ENCODE results near the gene ORM1. TPM values are rescaled to one million over a fixed set of nuclear protein-coding genes. Genes with fewer than 3 reads are reported as not detected.
"Not testable (repeated sequence)": the region's sequence is repeated elsewhere in the genome, so short reads cannot be mapped to it uniquely, and the experiment has no call there.

Gene ORM1
- polyA plus RNA-seq, 3 donors, result 2.2 to 4.9 (median 2.8) TPM

DNA sequence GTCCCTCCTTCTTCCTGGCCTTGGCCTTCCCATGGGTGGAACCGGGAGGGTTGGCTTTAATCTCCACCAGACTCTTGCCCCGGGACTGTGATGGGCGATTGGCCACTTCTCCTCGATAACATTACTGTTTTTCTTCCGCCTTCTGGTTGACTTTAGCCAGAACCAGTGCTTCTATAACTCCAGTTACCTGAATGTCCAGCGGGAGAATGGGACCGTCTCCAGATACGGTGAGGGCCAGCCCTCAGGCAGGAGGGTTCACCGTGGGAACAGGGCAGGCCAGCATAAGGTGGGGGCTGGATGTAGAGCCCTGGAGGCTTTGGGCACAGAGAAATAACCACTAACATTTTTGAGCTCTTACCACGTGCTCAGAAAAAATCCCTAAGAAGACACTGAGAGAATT is 7.7 kb downstream of the ORM1 start:
- no peak for DNase-seq
- 83% methylated on average over 4 of the region's 10 CpGs for WGBS (ENCODE audit: insufficient coverage)

DNA sequence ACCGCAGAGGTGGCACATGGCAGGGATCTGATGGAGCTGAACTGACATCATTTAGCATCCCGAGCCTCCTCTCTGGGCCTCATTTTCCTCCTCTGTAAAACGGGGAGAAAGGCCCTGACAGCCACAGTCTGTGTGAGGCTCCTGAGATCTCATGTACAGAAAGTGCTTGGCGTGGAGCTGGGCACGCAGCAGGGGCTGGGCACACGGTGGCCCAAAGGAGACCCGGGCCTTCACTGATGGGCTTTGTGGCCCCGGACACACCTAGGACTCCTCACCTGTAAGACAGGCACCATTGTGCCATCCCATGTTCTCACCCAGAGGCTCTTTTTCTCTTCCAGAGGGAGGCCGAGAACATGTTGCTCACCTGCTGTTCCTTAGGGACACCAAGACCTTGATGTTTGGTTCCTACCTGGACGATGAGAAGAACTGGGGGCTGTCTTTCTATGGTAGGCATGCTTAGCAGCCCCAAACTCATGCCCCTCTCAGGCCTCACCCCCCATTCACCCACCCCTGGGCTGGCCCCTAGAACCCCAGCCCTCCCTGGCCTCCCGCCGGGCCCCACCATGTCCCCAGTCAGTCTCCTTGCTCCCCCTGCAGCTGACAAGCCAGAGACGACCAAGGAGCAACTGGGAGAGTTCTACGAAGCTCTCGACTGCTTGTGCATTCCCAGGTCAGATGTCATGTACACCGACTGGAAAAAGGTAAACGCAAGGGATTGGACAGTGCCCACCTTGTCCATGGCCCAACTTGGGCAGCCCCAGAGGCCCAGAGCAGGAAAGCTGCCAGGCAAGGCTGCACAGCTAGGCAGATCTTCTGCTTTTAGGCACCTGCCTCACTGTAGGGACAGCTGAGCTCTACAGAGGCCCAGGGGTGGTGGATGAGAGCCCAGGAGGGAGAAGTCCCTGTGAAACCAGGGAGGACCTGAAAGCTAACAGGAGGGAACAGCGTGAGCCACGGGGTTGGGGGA is 8.6 kb downstream of the ORM1 start:
- peaks cover 27% of the 10 kb centered on the region for H4K20me1 ChIP-seq (ENCODE audit: insufficient read depth, low read length)

More for the DNA sequence above, 7.7 kb downstream of the ORM1 start:
- H3K27ac ChIP-seq (ENCODE audit: low read depth in 1 of 2, low read length in 2 of 2), result no peak overlapping the region
- peaks cover 11 to 18% of the 10 kb centered on the region in 2 donors for H3K9me3 ChIP-seq (replicated peaks in 1 of 2; ENCODE audit: control insufficient read depth in 1 of 2, insufficient read depth in 1 of 2, low read length in 2 of 2)
- peaks cover 0 to 6% (median 3%) of the 10 kb centered on the region in 3 donors for H3K27me3 Mint-ChIP-seq (ENCODE audit: low read depth in 3 of 3)
- H2AFZ ChIP-seq (ENCODE audit: insufficient read depth, low read depth, low read length, poor library complexity, severe bottlenecking), result no peak overlapping the region
- H3K4me2 ChIP-seq (replicated peaks; ENCODE audit: extremely low read depth, low read length, poor library complexity, severe bottlenecking), result no peak overlapping the region
- intact Hi-C loops (cut with micrococcal nuclease), result no loop called here
- no peak overlapping the region for H3K4me3 ChIP-seq (replicated peaks in 1 of 3; ENCODE audit: low read depth in 2 of 3, low read length in 3 of 3)
- no peaks in the 10 kb centered on the region for H3K27me3 ChIP-seq (ENCODE audit: control insufficient read depth in 2 of 2, insufficient read depth in 2 of 2, low read length in 2 of 2)
- peaks cover 3% of the 10 kb centered on the region for H3K4me1 Mint-ChIP-seq
- H3K4me3 Mint-ChIP-seq, result no peak overlapping the region
- H3K36me3 Mint-ChIP-seq, result peaks cover 11 to 15% of the 10 kb centered on the region in 2 donors
- H3K27ac Mint-ChIP-seq, result no peak overlapping the region
- peaks cover 9 to 13% (median 10%) of the 10 kb centered on the region in 7 donors for H3K9me3 Mint-ChIP-seq
- H3K36me3 ChIP-seq (replicated peaks in 1 of 2; ENCODE audit: control insufficient read depth in 1 of 2, insufficient read depth in 2 of 2, low read length in 2 of 2), result peaks cover 15 to 20% of the 10 kb centered on the region in 2 donors
- TF ChIP-seq, protein P1, sequence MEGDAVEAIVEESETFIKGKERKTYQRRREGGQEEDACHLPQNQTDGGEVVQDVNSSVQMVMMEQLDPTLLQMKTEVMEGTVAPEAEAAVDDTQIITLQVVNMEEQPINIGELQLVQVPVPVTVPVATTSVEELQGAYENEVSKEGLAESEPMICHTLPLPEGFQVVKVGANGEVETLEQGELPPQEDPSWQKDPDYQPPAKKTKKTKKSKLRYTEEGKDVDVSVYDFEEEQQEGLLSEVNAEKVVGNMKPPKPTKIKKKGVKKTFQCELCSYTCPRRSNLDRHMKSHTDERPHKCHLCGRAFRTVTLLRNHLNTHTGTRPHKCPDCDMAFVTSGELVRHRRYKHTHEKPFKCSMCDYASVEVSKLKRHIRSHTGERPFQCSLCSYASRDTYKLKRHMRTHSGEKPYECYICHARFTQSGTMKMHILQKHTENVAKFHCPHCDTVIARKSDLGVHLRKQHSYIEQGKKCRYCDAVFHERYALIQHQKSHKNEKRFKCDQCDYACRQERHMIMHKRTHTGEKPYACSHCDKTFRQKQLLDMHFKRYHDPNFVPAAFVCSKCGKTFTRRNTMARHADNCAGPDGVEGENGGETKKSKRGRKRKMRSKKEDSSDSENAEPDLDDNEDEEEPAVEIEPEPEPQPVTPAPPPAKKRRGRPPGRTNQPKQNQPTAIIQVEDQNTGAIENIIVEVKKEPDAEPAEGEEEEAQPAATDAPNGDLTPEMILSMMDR (IDR thresholded peaks at IDR 0.05), result no peak
- no peaks in the 10 kb centered on the region for H3K4me1 ChIP-seq (ENCODE audit: control insufficient read depth in 1 of 2, insufficient read depth in 2 of 2, low read length in 2 of 2)
- H4K20me1 ChIP-seq (ENCODE audit: insufficient read depth, low read length), result peaks cover 18% of the 10 kb centered on the region
- no peaks in the 10 kb centered on the region for H3K79me2 ChIP-seq (ENCODE audit: insufficient read depth, low read length)
- no peak overlapping the region for H3K9ac ChIP-seq (ENCODE audit: insufficient read depth, low read length, poor library complexity, severe bottlenecking)

GRCh38 chr9:114332474-114333040 is 9.7 kb downstream of the ORM1 start:
- Mint-ChIP-seq H3K36me3 (peaks cover 29 to 34% of the 10 kb centered on the region in 2 donors), H3K27ac (peak overlapping the region in 1 of 7 donors; percentile 79), H3K9me3 (peaks cover 10 to 16% (median 12%) of the 10 kb centered on the region in 7 donors)
- H3K4me3 Mint-ChIP-seq; intact Hi-C loops (cut with micrococcal nuclease); H3K27me3 ChIP-seq (ENCODE audit: control insufficient read depth in 2 of 2, insufficient read depth in 2 of 2, low read length in 2 of 2); H3K27ac ChIP-seq (ENCODE audit: low read depth in 1 of 2, low read length in 2 of 2); H3K4me3 ChIP-seq (replicated peaks in 1 of 3; ENCODE audit: low read depth in 2 of 3, low read length in 3 of 3); H3K9ac ChIP-seq (ENCODE audit: insufficient read depth, low read length, poor library complexity, severe bottlenecking); H3K4me2 ChIP-seq (replicated peaks; ENCODE audit: extremely low read depth, low read length, poor library complexity, severe bottlenecking); DNase-seq; H3K27me3 Mint-ChIP-seq (ENCODE audit: low read depth in 3 of 3); H3K4me1 ChIP-seq (ENCODE audit: control insufficient read depth in 1 of 2, insufficient read depth in 2 of 2, low read length in 2 of 2); H2AFZ ChIP-seq (ENCODE audit: insufficient read depth, low read depth, low read length, poor library complexity, severe bottlenecking); H3K4me1 Mint-ChIP-seq; H3K79me2 ChIP-seq (ENCODE audit: insufficient read depth, low read length): not testable (repeated sequence)
- H3K9me3 ChIP-seq (replicated peaks in 1 of 2; ENCODE audit: control insufficient read depth in 1 of 2, insufficient read depth in 1 of 2, low read length in 2 of 2), result peaks cover 11 to 16% of the 10 kb centered on the region in 2 donors
- H4K20me1 ChIP-seq (ENCODE audit: insufficient read depth, low read length), result peaks cover 36% of the 10 kb centered on the region
- peaks cover 34 to 38% of the 10 kb centered on the region in 2 donors for H3K36me3 ChIP-seq (replicated peaks in 1 of 2; ENCODE audit: control insufficient read depth in 1 of 2, insufficient read depth in 2 of 2, low read length in 2 of 2)
- WGBS (ENCODE audit: insufficient coverage), result no CpG with 5 or more reads among the region's 4 CpGs

More for the DNA sequence above, 8.6 kb downstream of the ORM1 start:
- H3K27me3 Mint-ChIP-seq (ENCODE audit: low read depth in 3 of 3); DNase-seq; H3K9ac ChIP-seq (ENCODE audit: insufficient read depth, low read length, poor library complexity, severe bottlenecking); H3K4me2 ChIP-seq (replicated peaks; ENCODE audit: extremely low read depth, low read length, poor library complexity, severe bottlenecking); H3K79me2 ChIP-seq (ENCODE audit: insufficient read depth, low read length); H3K27me3 ChIP-seq (ENCODE audit: control insufficient read depth in 2 of 2, insufficient read depth in 2 of 2, low read length in 2 of 2); H3K4me1 Mint-ChIP-seq; intact Hi-C loops (cut with micrococcal nuclease); H3K4me3 ChIP-seq (replicated peaks in 1 of 3; ENCODE audit: low read depth in 2 of 3, low read length in 3 of 3); H3K27ac Mint-ChIP-seq; H2AFZ ChIP-seq (ENCODE audit: insufficient read depth, low read depth, low read length, poor library complexity, severe bottlenecking); H3K27ac ChIP-seq (ENCODE audit: low read depth in 1 of 2, low read length in 2 of 2); H3K4me3 Mint-ChIP-seq; H3K4me1 ChIP-seq (ENCODE audit: control insufficient read depth in 1 of 2, insufficient read depth in 2 of 2, low read length in 2 of 2): not testable (repeated sequence)
- Histone ChIP-seq H3K9me3 (replicated peaks in 1 of 2; ENCODE audit: control insufficient read depth in 1 of 2, insufficient read depth in 1 of 2, low read length in 2 of 2) (peaks cover 11 to 18% of the 10 kb centered on the region in 2 donors), H3K36me3 (replicated peaks in 1 of 2; ENCODE audit: control insufficient read depth in 1 of 2, insufficient read depth in 2 of 2, low read length in 2 of 2) (peaks cover 24 to 28% of the 10 kb centered on the region in 2 donors)
- H3K9me3 Mint-ChIP-seq, result peaks cover 10 to 16% (median 12%) of the 10 kb centered on the region in 7 donors
- H3K36me3 Mint-ChIP-seq, result peaks cover 19 to 24% of the 10 kb centered on the region in 2 donors
- WGBS (ENCODE audit: insufficient coverage), result 88% methylated on average over 9 of the region's 19 CpGs
